NCI-H460 (cell line): ENCODE data around the gene PARG. TPM values are rescaled to one million over a fixed set of nuclear protein-coding genes. Genes with fewer than 3 reads are reported as not detected.
A peak's percentile ranks its signal among the peaks of the same experiment; 100 is the strongest.
"Not testable (repeated sequence)": the region's sequence is repeated elsewhere in the genome, so short reads cannot be mapped to it uniquely, and the experiment has no call there.

Experiments
- DNase-seq: peaks from one replicate; pipeline ENCODE4 v3.0.0-alpha.2; 2016; ENCODE audit warnings: low read depth; ENCODE audit errors: extremely low read depth
- polyA plus RNA-seq: library from polyadenylated mRNA; depleted of rRNA; stranded (reverse); fragments of >200 nt; gene quantifications from 2 replicates; pipeline ENCODE4 v1.2.3, GENCODE V29; 2014; cell fraction: nucleus; rRNA removed
- total RNA-seq: library from RNA; depleted of rRNA; stranded (reverse); fragments of >200 nt; shearing (Covaris generic); gene quantifications from 2 replicates; pipeline ENCODE4 v1.2.3, GENCODE V29; 2014; rRNA removed

Gene PARG
- 29.3 and 36.5 TPM in 2 replicates for total RNA-seq
- polyA plus RNA-seq = 17.2 and 22.8 TPM in 2 replicates

DNA sequence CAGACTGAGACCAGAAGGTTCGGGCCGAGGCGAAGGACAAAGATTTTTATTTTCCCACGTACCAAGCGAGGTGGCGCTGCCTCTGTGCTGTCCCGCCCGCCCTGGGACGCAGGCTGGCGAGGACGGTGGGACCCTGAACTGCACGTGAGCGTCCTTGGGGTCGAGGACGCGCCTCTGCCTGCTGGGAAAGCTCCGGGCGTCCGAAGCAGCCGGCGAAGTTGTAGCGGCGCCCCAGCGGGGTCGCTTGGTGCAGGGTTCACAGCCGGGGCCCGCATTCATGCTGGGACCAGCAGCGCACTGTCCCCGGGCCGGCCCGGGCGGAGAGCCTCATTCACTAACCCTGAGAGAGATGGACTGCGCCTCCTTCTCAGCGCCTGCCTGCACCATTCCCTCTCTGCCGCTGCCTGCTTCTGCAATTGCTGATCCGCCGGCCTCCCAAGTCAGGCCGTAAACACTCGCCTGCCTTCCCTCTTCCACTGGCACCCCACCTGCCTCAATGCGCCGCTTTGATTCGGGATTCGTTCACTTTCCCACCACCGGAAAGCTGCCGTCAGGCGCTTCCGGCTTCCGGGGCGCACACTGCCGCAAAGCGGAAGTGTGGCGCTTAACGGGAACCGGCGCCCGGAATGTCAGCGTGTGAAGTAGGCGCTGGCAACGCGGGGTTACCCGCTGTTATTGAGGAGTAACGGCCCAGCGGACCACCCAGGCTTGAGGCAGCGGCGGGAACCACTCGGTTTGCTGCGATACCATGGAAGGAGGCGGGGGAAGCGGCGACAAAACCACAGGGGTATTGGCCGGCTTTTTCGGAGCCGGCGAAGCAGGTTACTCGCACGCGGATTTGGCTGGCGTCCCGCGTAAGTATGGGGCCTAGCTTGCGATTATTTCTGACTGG, at the start of gene PARG, which contains the start of gene TIMM23B:
PARG (minus strand) TSS at position 581 of the 892 bp plus-strand sequence; CDS start at position 279, 302 bp downstream.
TIMM23B (plus strand) TSS at position 607 of the 892 bp plus-strand sequence; CDS start at position 749, 142 bp downstream.
- peak; percentile 73 for DNase-seq

- DNase-seq = not testable (repeated sequence)
These were observed 46.5 kb upstream of the PARG start, which contains the start of gene AGAP6 for GRCh38 chr10:49988376-49988775. TSS of gene AGAP6 (plus strand) at chr10:49988406. CDS start at chr10:49988716, 310 bp downstream.

- DNase-seq = not testable (repeated sequence)
These were observed 45.4 kb upstream of the PARG start for GRCh38 chr10:49987207-49987606.

- not testable (repeated sequence) for DNase-seq
These were observed 35.9 kb upstream of the PARG start for GRCh38 chr10:49977756-49978155.

GRCh38 chr10:49972094-49972493, 30.3 kb upstream of the PARG start:
- not testable (repeated sequence) for DNase-seq

DNA sequence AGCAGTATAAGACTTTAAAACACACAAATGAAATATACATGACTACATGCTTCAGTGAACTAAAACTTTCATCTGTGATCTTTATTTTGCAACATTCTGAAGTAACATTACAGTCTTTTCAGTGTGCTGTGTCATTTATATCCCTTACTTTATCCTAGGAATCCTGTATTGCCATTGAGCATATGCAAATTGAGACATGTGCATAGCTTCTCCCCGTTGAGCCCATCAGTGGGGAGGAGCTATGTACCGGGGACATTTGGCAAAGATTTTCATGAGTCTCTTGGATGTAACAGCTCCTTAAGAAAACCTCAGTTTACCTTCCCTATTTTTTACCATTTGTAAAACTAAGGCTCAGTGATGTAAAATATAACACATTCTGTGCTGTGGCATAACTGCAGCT, 29.6 kb upstream of the PARG start:
- DNase-seq = not testable (repeated sequence)

DNA sequence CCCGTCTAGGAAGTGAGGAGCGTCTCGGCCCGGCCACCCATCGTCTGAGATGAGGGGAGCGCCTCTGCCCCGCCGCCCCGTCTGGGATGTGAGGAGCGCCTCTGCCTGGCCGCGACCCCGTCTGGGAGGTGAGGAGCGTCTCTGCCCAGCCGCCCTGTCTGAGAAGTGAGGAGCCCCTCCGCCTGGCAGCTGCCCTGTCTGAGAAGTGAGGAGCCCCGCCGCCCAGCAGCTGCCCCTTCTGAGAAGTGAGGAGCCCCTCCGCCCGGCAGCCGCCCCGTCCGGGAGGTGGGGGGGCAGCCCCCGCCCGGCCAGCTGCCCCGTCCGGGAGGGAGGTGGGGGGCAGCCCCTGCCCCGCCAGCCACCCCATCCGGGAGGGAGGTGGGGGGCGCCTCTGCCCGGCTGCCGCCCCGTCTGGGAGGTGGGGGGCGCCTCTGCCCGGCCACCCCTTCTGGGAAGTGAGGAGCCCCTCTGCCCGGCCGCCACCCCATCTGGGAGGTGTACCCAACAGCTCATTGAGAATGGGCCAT, 28.6 kb upstream of the PARG start:
- DNase-seq = not testable (repeated sequence)

DNA sequence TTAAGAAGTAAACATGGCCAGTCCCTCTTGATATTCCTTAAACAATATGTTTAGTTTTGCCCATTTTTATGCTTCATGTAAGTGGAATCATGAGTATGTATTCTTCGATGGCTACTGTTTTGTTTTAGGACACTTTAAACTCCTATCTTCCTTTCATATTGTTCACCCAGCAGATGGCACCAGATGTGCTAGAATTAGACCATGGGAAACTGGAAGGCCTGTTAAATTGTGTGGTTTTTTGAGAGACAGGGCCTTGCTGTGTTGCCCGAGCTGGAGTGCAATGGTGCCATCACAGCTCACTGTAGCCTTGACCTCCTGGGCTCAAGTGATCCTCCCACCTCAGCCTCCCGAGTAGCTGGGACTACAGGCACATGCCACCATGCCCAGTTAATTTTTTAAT, 11.3 kb upstream of the PARG start:
- peak; percentile 13 for DNase-seq

GRCh38 chr10:49952006-49952405, 10.2 kb upstream of the PARG start:
- DNase-seq = not testable (repeated sequence)

GRCh38 chr10:49948737-49949136, 6.9 kb upstream of the PARG start:
- not testable (repeated sequence) for DNase-seq

DNA sequence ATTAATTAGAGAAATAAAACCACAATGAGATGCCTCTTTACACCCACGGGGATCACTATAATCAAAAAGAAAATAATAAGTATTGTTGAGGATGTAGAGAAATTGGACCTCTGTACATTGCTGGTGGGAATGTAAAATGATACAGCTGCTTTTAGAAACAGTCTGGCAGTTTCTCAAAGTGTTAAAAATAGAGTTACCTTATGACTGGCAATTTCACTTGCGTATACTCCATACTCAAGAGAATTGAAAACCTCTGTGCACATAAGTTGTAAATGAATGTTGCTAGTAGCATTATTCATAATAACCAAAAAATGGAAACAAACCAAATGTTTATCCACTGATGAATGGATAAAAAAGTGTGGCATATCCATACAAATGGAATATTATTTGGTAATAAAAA, 6.3 kb upstream of the PARG start:
- DNase-seq = not testable (repeated sequence)

DNA sequence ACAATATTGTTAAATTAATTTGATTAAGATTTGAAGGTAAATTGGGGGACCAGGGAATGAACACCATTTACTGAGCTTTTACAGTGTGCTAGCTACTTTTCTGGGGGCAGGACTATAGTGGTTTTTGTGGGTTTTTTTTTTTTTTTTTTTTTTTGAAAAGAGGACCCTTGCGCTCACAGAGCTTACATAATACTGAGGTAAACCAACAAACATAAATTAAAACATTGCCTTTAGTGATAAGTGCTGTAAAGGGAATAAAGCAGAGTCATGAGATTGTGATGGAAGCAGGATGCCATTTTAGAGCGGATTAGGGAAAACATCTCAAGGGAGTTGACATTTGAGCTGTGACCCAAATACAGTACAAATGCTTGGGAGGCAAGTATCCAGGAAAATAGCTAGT, 1.8 kb upstream of the PARG start:
- DNase-seq = not testable (repeated sequence)

DNA sequence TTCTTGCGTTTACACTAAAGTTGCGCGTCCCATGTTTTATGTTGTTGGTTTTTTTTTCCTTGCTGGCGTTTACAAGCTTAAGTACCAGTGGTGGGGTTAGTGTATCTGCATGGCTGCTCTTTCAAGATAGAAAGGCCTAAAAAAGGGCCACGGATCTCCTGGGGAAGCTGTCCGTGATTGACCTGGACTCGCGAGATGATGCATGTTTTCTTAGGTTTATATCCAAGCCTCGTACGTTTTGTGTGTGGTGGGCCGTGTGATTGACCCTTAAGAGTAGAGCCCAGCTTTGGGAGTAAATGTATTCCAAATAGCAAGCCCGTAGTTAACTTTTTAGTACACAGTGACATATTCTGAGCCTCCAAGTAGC, 495 bp upstream of the PARG start:
- DNase-seq = not testable (repeated sequence)

DNA sequence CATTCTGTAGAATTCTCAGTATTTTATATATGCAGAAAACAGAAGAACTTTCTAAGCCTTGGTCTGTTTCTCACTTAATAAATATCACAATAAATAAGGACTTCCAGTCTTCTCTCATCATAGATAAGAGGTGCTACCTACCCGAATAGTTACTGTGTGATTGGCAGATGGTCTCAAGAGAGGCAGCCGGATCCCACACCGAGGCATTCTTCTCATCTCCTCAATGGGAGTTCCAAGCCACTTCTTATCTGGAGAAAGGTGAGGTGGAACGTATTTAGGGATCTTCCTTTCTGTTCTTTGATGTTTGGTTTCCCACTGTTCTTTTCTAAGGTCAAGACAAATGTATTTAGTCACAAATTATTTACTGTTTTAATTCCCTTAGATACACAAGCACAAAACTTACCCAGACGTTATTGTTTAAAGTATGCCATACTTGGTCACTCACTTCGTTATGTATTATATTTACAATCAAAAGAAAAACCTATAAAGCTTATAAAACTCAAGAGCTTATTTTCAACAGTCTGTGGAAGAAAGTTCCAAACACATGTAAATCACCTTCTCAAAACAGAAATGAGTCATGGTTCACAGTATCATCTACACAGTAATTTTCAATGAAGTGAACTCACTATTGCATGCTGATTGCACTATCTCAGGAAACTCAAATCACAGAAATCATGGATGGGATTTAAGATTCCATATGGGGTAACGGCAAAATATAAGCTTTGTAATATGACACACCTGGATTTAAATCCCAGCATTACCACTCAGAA, 9.7 kb downstream of the PARG start:
- not testable (repeated sequence) for DNase-seq

GRCh38 chr10:49931276-49931675, 10.6 kb downstream of the PARG start:
- DNase-seq = not testable (repeated sequence)

GRCh38 chr10:49923572-49923971, 18.3 kb downstream of the PARG start:
- DNase-seq = not testable (repeated sequence)

- not testable (repeated sequence) for DNase-seq
These were observed 19.8 kb downstream of the PARG start for GRCh38 chr10:49922041-49922440.

- not testable (repeated sequence) for DNase-seq
These were observed 23.9 kb downstream of the PARG start for GRCh38 chr10:49917927-49918326.

DNA sequence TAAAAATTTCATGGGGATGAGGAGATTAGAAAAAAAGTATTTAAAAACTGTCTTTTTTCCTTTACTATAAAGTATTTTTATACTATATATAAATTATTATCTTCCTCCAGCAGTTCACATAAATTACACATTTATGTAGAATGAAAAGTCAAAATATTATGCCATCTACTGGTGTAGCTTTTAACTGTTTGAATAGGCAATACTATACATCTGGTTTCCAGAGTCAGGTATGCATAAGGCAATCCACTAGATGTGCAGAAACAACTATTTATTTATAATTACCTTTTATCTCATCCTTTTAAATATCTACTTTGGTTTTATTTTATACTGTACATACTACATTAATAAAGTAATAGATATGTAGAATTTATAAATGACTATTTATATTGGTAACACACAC, 25.4 kb downstream of the PARG start:
- not testable (repeated sequence) for DNase-seq

DNA sequence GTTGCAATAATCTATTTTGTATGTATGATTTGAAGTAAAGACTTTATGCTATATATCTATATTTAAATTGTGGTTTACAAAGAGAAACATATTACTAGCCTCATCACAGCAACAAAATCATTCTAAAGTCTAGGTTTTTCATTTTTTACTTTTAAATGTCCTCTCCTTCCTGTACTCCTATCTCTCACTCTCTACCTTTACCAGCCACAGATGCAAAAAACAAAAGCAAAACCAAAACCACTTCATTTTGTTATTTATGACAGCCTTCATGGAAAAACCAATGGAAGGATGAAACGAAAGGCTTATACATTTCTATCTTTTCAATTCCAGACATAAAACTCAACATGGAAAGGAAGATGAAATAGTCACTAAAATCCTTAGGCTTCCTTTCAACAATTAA, 31.5 kb downstream of the PARG start:
- DNase-seq = not testable (repeated sequence)
